Measurements from ENCODE around the gene PRPF40B. TPM values are rescaled to one million over a fixed set of nuclear protein-coding genes. Genes with fewer than 3 reads are reported as not detected.

The PRPF40B gene
- total and polyA plus RNA-seq, 9 of the 15 experiments (the other 6 are each of a cell fraction or from before 2014, with no cell fraction given), result 0.55 to 10.6 (median 4.8) TPM

DNA sequence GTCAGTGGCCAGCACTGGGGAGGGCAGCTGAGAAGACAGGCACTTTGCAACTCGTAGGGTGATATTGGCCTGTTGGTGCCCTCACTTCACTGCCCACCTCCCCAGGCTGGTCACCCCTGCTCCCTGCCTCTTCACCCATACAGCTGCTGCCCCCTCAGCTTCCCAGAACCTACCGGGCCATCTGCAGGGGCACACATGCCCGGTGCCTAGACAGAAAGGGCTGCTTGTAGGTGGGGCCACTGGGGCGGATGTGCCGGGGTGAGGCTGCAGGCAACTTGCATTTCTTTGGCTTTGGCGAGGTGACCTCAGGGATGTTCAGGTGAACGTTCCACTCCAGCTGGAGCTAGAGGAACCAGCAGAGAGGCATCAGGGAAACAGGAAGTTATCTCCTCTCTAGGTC, 35.1 kb upstream of the PRPF40B start:
- no peaks in the 10 kb centered on the region for H4K20me1 ChIP-seq (replicated peaks; ENCODE audit: control insufficient read depth, insufficient read depth, low read length)
- H3K9me1 ChIP-seq (ENCODE audit: control insufficient read depth, insufficient read depth, low read length), result peaks cover 2% of the 10 kb centered on the region
- peaks cover 27% of the 10 kb centered on the region; the same call in 2 of the 3 replicates for H3K36me3 ChIP-seq (ENCODE audit: control insufficient read depth, insufficient read depth, low read length)
- H3K4me1 ChIP-seq (replicated peaks in 1 of 2; ENCODE audit: control insufficient read depth in 2 of 2, insufficient read depth in 2 of 2, low read length in 2 of 2), result peaks cover 0 to 8% of the 10 kb centered on the region in 2 experiments; a peak in 1 of 5 replicates
- BruUV-seq (replicated peaks), result no TSS peak
- ATAC-seq (no peak), DNase-seq (ENCODE audit: extremely low read depth in 1 of 4, low spot score in 3 of 4) (no peak), FAIRE-seq (no peak)
- peak overlapping the region in 1 of 2 experiments; percentile 47; a peak in 2 of 4 replicates for H3K9ac ChIP-seq (ENCODE audit: insufficient read depth in 1 of 2, low read depth in 2 of 2, low read length in 2 of 2)
- no peak overlapping the region for H2AFZ ChIP-seq (ENCODE audit: low read depth, low read length)
- TF ChIP-seq HEY1 (CRISPR knock-in tag; IDR thresholded peaks at IDR 0.05; ENCODE audit: borderline replicate concordance), result no peak
- TF ChIP-seq CBX3 (IDR thresholded peaks at IDR 0.05; ENCODE audit: borderline replicate concordance in 1 of 2, low read length in 2 of 2), result no peak
- H3K9me3 ChIP-seq (replicated peaks; ENCODE audit: control insufficient read depth, insufficient read depth, low read depth, low read length), result no peaks in the 10 kb centered on the region
- H3K4me3 ChIP-seq, result no peak overlapping the region
- intact Hi-C loops (cut with micrococcal nuclease) (no loop called here), in situ Hi-C loops (cut with MboI) (no loop called here)
- no peak overlapping the region for H3K27ac ChIP-seq (ENCODE audit: extremely low read depth, low read depth, low read length)
- H3K4me2 ChIP-seq (ENCODE audit: insufficient read depth, low read length), result no peak overlapping the region
- WGBS (ENCODE audit: insufficient coverage, low coverage, missing lambda C conversion rate), result 85% methylated on average over 6 of the region's 7 CpGs
- H3K27me3 ChIP-seq (ENCODE audit: control insufficient read depth in 2 of 2, insufficient read depth in 2 of 2, low read length in 2 of 2), result no peaks in the 10 kb centered on the region
- ChIA-PET POLR2A (interaction anchor here (0.5 to 1.2 kb wide), 3 partner anchors 11 to 42 kb away, joined by 3 read pairs; no protein-coding TSS in a partner anchor), CTCF (ENCODE audit: low intra/inter-chr PET ratio) (no interaction called here)
- no peaks in the 10 kb centered on the region for H3K79me2 ChIP-seq (ENCODE audit: control insufficient read depth, insufficient read depth, low read length)

DNA sequence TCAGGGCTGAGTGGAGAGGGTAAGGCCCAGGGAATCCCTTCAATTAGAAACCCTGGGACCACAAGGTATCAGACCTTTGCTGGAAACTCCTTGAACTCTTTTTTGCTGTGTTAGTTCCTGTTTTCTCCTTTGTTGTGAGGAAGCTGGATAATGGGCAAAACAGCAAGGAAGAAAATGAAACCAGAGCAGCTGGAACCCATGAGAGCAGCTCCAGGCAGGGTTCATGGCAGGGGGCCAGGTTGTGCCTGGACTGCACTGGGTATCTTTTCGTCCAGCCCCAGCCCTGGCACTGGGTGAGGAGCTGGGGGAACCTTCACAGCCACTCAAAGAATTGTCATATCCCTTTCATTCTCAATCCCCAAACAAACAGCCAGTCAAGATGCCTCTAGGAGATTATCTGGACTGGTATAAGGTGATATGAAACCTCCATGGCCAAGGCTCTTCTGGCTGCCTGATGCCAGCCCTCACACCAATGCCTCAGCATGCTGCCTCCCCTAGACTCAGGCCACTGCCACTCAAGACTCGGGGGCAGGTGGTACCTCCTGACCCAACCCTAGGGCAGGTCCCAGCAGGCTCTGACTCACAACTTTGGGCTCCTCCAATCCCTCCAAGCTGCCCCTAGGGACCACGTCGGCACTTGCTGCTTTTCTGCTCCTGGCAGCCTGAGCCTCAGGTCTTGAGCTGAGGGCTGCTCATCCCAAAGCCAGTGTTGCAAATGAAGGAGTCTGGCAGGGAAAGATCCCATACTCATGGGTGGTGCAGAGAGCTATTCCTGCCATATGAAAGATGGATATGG, 34.4 kb upstream of the PRPF40B start:
- Histone ChIP-seq H3K9me1 (ENCODE audit: control insufficient read depth, insufficient read depth, low read length) (peaks cover 2% of the 10 kb centered on the region), H4K20me1 (replicated peaks; ENCODE audit: control insufficient read depth, insufficient read depth, low read length) (no peaks in the 10 kb centered on the region), H3K4me1 (replicated peaks in 1 of 2; ENCODE audit: control insufficient read depth in 2 of 2, insufficient read depth in 2 of 2, low read length in 2 of 2) (peaks cover 0 to 8% of the 10 kb centered on the region in 2 experiments; a peak in 1 of 5 replicates), H3K27ac (ENCODE audit: extremely low read depth, low read depth, low read length) (no peak overlapping the region), H3K9me3 (replicated peaks; ENCODE audit: control insufficient read depth, insufficient read depth, low read depth, low read length) (no peaks in the 10 kb centered on the region), H2AFZ (ENCODE audit: low read depth, low read length) (no peak overlapping the region), H3K79me2 (ENCODE audit: control insufficient read depth, insufficient read depth, low read length) (no peaks in the 10 kb centered on the region), H3K36me3 (ENCODE audit: control insufficient read depth, insufficient read depth, low read length) (peaks cover 21% of the 10 kb centered on the region; the same call in 1 of the 3 replicates), H3K4me2 (ENCODE audit: insufficient read depth, low read length) (no peak overlapping the region), H3K9ac (ENCODE audit: insufficient read depth in 1 of 2, low read depth in 2 of 2, low read length in 2 of 2) (0 out of 4 replicates have a peak overlapping the region, but pooled peaks of 1 of the 2 experiments have one; percentile 47), H3K4me3 (no peak overlapping the region), H3K27me3 (ENCODE audit: control insufficient read depth in 2 of 2, insufficient read depth in 2 of 2, low read length in 2 of 2) (no peaks in the 10 kb centered on the region)
- ATAC-seq, result no peak
- no peak for FAIRE-seq
- WGBS (ENCODE audit: insufficient coverage, low coverage, missing lambda C conversion rate), result 79% methylated on average over 4 of the region's 4 CpGs
- in situ Hi-C loops (cut with MboI) (no loop called here), intact Hi-C loops (cut with micrococcal nuclease) (no loop called here)
- POLR2A ChIA-PET, result interaction anchor here (0.6 to 1.2 kb wide), 3 partner anchors 11 to 102 kb away, joined by 3 read pairs; no protein-coding TSS in a partner anchor
- BruUV-seq (replicated peaks), result no TSS peak
- CTCF ChIA-PET (ENCODE audit: low intra/inter-chr PET ratio), result no interaction called here
- no peak for DNase-seq (ENCODE audit: extremely low read depth in 1 of 4, low spot score in 3 of 4)
- TF ChIP-seq TFAM (CRISPR knock-in tag; conservative IDR thresholded peaks at IDR 0.05) (no peak), XRCC5 (IDR thresholded peaks at IDR 0.05; ENCODE audit: low read depth, low read length) (no peak), ZNF518B (CRISPR knock-in tag; IDR thresholded peaks at IDR 0.05) (no peak), PHTF2 (CRISPR knock-in tag; IDR thresholded peaks at IDR 0.05) (no peak), ZC3H8 (IDR thresholded peaks at IDR 0.05) (no peak), HMGN3 (IDR thresholded peaks at IDR 0.05; ENCODE audit: borderline replicate concordance, extremely low read depth, insufficient read length, low read depth, low read length) (no peak)
- TF ChIP-seq, protein P1, sequence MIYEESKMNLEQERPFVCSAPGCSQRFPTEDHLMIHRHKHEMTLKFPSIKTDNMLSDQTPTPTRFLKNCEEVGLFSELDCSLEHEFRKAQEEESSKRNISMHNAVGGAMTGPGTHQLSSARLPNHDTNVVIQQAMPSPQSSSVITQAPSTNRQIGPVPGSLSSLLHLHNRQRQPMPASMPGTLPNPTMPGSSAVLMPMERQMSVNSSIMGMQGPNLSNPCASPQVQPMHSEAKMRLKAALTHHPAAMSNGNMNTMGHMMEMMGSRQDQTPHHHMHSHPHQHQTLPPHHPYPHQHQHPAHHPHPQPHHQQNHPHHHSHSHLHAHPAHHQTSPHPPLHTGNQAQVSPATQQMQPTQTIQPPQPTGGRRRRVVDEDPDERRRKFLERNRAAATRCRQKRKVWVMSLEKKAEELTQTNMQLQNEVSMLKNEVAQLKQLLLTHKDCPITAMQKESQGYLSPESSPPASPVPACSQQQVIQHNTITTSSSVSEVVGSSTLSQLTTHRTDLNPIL (CRISPR knock-in tag; IDR thresholded peaks at IDR 0.05), result no peak

Data from K562 (cell line).